Cardiac septum (tissue), 1 donor: ENCODE measurements around the gene RASGEF1C. TPM values are rescaled to one million over a fixed set of nuclear protein-coding genes. Genes with fewer than 3 reads are reported as not detected.
A peak's percentile ranks its signal among the peaks of the same experiment; 100 is the strongest.

Source experiments
- DNase-seq: peaks from one replicate; pipeline ENCODE4 v3.0.0-alpha.2; 2020; ENCODE audit warnings: low spot score
- intact Hi-C: fragments of 100-400 bp; cut with DNase I; formaldehyde crosslinking; loops from one replicate; pipeline ENCODE4 v1.14.0; 2022
- long read RNA-seq: library from polyadenylated mRNA; unstranded; transcript quantifications from one replicate; pipeline ENCODE4 v2.0.0, GENCODE V29; 2021
- total RNA-seq: library from RNA; stranded (reverse); fragmentation: NEBNext Ultra II Directional; extraction: Animal tissue kit (Norgen Biotek cat#: 25700); gene quantifications from one replicate; pipeline ENCODE4 v1.2.1, GENCODE V29; 2021
- donor health status: DM: no; HTN: no; CAD: no.

The RASGEF1C gene
- total RNA-seq = 0.40 TPM
- long read RNA-seq, partial matches to known transcripts = 0 of 1 reads
- long read RNA-seq, other reads (novel, unspliced or antisense) = 0 of 1 reads

DNA sequence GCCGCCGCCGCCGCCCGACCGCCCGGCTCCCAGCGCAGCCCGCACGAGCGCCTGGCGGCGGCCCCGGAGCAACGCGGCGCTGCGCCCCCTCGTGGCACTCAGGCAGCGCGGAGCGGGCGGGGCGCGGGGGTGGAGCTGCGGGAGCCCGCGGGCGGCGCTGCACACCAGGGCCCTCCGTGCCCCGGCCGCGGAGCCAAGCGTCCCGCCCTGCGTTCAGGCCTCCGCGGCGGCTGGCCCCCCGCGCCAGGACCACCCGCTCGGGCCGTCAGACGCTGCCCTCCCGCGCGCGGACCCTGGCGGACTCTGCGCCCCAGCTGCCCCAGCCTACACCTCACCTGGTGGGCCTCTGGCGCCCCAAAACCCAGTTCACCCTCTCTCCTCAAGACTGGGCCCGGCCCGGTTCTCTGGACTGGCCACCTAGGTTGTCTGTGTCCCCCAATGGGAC lies at the start of gene RASGEF1C:
Gene RASGEF1C (minus strand): TSS at position 75 of the 445 bp plus-strand sequence. CDS start 71,159 bp downstream, outside the sequence.
- intact Hi-C loops = loop anchor here (5.0 kb wide), 1 partner anchor 82 kb away; no protein-coding TSS in a partner anchor
- DNase-seq = no peak

GRCh38 chr5:180253036-180253824 lies 44.2 kb upstream of the RASGEF1C start:
- DNase-seq = no peak
- intact Hi-C loops = no loop called here

DNA sequence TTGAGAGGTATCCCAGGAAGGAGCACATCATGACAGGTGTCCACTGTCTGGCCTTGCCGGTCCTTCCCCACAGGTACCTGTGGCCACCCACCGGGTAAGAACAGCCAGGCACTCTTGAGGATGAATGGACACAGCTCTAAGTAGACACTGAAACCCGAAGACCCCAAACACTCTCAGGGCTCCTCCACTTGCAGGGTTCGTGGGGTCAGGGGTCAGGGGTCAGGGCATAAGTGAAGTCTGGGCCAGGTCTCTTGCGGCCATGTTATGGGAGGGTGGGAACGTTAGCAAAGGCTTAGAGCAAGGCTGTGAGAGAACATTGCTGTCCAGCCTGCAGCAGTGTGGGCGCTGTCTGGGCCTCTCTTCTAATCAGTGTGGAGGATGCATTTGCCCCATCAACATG lies 42.9 kb upstream of the RASGEF1C start:
- intact Hi-C loops = no loop called here
- no peak for DNase-seq

DNA sequence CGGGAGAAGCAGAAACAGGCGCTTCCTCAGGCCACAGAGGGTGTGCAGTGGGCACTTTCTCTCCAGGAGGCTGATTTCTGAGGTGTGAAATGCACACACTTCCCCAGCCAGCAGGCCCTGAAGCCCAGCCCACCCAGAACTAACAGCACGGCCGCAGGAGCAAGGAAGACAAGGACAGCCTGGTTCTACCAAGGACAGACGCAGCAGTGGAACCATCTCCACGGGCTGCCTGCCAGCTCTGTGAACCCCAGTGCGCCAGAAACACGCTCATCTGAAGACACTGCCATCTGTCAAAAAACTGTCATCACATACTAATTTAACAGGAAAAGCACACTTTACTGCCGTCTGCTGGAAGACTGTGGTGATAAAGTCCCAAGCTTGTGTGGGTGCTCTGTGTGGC lies 42.1 kb upstream of the RASGEF1C start:
- no peak for DNase-seq
- intact Hi-C loops = no loop called here

GRCh38 chr5:180250329-180250728 lies 41.3 kb upstream of the RASGEF1C start:
- intact Hi-C loops = no loop called here
- DNase-seq = no peak

- intact Hi-C loops = no loop called here
- DNase-seq = no peak
Measured at GRCh38 chr5:180241600-180241999, 32.6 kb upstream of the RASGEF1C start.

DNA sequence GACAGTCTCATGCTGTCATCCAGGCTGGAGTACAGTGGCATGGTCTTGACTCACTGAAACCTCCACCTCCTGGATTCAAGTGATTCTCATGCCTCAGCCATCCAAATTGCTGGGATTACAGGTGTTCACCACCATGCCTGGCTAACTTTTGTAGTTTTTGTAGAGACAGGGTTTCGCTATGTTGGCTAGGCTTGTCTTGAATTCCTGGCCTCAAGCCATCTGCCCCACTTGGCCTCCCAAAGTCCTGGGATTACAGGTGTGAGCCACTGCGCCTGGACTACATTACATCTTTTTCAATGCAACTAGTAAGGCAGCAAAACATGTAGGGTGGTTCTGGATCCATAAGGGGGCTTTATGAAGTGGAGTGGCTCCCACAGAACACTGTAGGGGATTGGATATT lies 29.6 kb upstream of the RASGEF1C start:
- intact Hi-C loops = no loop called here
- DNase-seq = no peak

DNA sequence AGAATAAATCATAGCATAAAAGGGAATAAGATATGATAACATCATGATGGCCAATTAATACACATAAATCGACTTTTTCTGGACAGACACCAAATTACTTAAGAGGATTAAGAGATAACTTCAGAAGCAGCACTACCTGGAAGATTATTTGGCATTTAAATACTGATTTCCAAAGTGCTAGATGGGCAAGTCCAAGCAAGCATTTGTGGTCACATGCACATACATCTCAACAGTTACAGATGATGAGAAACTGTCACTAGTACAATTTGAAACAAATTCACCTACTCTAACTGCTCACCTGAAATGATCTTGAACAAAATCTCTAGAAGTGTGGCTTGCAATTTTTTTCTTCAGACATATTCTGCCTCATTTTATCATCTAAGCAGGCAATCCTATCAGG lies 26.8 kb upstream of the RASGEF1C start:
- DNase-seq = no peak
- intact Hi-C loops = no loop called here

GRCh38 chr5:180235077-180235476 lies 26.1 kb upstream of the RASGEF1C start:
- no peak for DNase-seq
- intact Hi-C loops = no loop called here

- no peak for DNase-seq
- intact Hi-C loops = no loop called here
Measured at GRCh38 chr5:180234271-180234670, 25.3 kb upstream of the RASGEF1C start.

DNA sequence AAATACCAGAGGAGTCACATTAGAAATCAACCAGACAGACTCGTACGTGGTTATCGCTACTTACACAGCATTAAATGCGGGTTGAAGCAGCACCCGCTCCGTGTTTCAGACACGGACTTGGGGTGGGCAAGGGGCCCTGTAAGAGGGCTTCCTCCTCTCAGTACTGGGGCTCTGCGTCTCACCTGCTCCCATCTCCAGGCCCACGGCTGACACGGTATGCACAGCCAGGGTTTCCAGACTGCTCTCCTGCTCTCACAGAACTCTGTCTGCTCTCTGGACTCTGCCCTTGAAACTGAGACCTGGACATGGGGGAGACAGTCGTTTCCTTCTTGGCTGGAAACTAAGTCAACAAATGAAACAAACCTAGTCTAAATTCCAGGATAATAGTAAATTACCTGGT lies 24.7 kb upstream of the RASGEF1C start:
- intact Hi-C loops = no loop called here

GRCh38 chr5:180230017-180230416 lies 21.0 kb upstream of the RASGEF1C start:
- DNase-seq = no peak
- intact Hi-C loops = no loop called here

More for the DNA sequence above, 24.7 kb upstream of the RASGEF1C start:
- DNase-seq = no peak

GRCh38 chr5:180222056-180222455 lies 13.0 kb upstream of the RASGEF1C start:
- DNase-seq = peak; percentile 67
- intact Hi-C loops = no loop called here

GRCh38 chr5:180217797-180218196 lies 8.8 kb upstream of the RASGEF1C start:
- DNase-seq = no peak
- intact Hi-C loops = no loop called here

- intact Hi-C loops = no loop called here
Measured at GRCh38 chr5:180216646-180217171, 7.7 kb upstream of the RASGEF1C start.

DNA sequence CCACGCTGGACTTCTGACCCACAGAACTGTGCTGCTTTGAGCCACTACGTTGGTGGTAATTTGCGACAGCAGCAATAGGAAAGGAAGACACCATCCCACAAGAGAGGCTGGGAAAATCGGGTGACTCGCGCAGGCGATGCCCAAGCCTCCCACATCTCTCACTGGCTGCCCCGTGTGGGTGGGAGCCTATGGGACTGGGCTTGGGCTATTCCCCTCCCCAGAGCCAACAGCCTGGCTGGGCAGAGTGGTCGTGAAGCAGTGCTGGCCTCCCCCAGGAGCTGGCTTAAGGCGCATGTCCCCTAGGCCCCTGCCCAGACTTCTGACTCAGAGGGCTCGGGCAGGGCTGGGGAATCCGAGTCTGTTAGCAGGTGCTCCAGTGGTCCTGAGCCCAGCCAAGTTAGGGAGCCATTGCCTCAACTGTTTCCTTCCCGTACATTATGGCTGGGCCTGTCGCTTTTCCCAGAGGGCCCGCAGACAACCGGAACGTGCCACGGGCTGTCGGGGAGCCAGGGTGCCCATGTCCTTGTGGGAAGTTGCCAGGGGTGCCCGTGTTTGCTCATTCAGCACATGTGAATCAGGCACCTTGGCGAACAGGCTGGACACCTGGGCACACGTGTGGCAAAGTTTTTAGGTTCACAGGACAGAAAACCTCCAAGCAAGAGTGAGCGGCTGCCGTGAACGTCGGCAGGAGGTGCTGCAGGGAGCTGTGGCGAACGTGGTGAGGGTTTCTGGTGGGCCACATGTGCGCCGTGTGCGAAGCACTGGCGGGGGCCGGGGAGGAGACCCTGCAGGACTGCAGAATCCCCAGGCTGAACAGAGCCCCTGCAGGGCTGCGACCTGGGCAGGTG lies 7.0 kb upstream of the RASGEF1C start:
- intact Hi-C loops = no loop called here
- DNase-seq = no peak

More at GRCh38 chr5:180216646-180217171, 7.7 kb upstream of the RASGEF1C start:
- DNase-seq = no peak

GRCh38 chr5:180214870-180215770 lies 6.1 kb upstream of the RASGEF1C start:
- DNase-seq = no peak
- intact Hi-C loops = no loop called here

- intact Hi-C loops = no loop called here
- no peak for DNase-seq
Measured at GRCh38 chr5:180213657-180214207, 4.7 kb upstream of the RASGEF1C start.

DNA sequence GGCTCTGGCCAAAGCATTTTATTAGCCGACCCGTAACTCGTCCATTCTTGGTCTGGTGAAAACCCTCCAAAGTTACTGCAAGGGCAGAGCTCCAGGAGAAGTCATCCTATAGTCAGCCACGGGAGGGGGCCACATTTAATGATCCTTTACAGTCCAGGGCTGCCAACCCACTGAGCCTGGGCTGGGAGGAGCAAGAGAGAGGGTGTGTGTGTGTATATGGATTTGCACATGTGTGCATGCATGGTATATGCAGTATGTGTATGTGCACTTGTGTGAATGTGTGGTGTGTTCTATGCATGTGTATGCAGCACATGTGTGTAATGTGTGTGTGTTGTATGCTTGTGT lies 4.2 kb upstream of the RASGEF1C start:
- intact Hi-C loops = no loop called here
- DNase-seq = no peak
